HG03457 (cell line): Measurements from ENCODE around the gene SLC29A4.
"Not testable (repeated sequence)": the region's sequence is repeated elsewhere in the genome, so short reads cannot be mapped to it uniquely, and the experiment has no call there.

Source experiments
- ATAC-seq: cut with Tn5 transposase; IDR thresholded peaks from one replicate; pipeline ENCODE4 v1.9.1; 2021; ENCODE audit warnings: moderate number of reproducible peaks; ENCODE audit not compliant: unreplicated experiment

SLC29A4 gene

DNA sequence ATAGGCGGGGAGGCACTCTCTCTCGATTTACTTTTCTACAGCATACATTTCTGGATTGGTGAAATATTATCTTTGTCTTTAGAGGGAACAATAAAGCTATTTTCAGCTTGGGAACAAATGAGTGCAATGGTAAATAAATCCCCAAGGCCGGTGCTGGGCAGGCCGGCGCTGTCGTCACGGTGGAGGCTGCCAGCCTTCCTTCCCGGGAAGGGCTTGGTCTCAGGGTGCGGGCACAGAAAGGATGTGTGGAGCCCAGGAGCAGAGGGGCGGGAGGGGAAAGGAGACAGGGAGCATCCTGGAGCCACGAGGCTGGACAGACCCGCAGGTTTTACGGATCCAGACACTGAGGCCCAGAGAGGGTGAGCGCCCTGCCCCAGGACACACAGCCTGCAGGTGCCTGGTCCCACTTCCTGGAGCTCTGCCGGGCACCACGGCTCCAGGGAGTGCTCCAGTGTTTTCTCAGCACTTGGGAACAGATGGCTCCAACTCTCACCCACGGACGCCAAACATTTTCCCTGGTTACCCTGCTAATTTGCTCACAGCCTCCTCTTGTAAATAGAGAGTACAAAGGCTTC, 8.8 kb upstream of the SLC29A4 start:
- not testable (repeated sequence) for ATAC-seq

DNA sequence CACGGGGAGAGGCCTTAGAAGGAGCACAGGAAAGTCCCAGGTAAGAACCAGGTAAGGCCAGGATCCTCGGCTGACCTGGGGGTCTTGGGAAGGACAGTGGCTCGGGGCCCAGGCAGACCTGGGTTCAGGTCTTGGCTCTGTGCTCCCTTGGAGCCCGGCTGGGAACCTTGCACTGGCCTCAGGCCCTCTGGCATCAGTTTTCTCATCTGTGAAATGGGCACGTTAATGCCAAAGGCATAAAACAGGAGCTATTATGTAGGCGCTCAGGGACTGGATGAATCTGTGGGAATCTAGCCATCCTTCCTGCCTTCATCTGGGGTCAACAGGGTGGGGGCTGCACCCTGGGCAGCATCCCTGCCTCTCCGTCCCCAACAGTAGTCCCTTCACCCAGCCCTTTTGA, 8.3 kb upstream of the SLC29A4 start:
- ATAC-seq = no peak

DNA sequence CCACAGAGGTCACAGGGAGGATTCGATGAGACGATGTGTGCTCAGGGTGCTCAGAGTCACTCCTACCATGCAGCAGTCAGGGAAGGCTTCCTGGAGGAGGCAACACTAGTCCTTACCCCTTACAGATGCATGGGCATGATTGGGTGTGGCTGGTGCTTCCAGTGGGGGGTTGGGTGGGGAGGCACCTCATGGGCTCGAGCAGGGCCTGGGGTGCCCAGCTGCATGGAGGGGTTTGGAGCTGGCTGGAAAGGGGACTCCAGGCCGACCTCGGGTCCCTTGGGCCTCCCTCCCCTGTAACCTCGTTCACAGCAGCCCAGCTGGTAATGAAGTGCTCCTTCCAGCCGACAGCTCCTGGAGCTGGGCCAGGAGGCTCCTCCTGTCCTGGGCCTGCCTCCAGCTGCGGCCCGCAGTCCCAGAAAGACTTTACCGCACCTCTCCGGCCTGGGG, 7.7 kb upstream of the SLC29A4 start:
- ATAC-seq = not testable (repeated sequence)

DNA sequence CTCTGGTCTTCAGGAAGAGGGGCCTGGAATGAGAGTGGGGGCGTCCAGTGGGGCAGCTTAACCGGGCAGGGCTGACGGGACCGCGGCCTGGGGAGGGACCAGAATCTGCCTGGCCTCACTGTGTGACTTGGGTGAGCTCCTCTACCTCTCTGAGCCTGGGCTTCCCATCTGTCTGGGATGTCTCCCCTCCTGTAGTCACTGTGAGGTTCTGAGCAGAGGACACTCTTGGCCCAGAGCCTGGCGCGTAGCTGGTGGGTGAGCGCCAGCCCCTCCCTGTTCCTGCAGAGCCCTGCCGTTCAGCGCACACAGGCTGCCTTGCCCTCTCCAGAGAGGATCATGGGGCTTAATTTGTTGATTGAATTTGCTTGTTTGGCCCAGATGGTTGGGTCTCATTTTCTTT, 7.2 kb upstream of the SLC29A4 start:
- ATAC-seq = not testable (repeated sequence)

DNA sequence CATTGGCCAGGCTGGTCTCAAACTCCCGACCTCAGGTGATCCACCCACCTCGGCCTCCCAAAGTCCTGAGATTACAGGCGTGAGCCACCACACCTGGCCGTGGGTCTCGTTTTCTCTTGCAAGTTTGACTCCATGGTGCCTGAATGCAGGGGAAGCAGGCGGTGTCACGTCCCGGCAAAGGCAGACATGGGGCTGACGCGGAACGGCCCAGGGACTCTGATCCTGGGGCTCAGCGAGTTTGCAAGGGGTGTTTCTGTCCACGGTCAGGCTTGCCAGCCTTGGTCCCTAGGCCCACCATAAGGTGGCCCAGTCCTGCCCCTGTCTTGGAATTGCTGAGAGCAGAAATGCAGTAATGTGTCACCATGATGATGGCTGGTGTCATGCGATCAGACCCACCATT, 6.6 kb upstream of the SLC29A4 start:
- not testable (repeated sequence) for ATAC-seq

DNA sequence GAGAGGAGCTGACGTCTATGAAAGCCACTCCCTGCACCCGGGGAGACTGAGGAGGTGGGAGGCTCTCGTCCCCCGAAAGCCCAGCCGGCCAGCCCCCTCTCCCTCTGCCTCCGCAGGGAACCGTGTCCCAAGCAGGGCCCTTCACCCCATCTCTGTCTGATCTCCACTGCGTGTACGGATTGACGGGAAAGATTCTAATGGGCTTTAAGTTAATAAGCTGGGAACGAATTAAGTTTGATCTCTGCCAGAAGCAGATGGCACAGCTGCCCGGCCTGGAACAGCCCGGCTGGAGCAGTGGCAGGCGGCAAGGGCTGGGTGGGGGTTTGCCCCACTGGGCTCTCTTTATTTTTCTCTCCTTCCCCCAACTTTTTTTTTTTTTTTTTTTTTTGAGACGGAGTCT, 6.1 kb upstream of the SLC29A4 start:
- ATAC-seq = no peak

DNA sequence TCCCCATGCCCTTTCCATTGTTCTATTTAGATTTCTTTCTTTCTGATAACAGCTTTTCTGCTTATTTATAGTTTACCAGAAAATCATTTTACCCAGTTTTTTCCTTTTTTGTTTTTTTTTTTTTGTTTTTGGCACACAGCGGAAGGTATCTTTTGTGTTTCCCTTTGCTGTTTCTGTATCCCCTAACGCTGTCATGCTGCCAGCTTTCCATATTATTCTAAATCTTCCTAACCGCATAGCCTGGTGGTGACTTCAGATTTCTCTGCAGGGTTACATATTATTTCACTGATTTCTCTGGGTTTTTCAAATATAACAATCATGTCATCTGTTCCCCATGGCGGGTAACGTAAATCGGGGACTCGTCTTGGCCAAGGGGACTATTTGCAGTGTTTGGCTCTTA, 4.0 kb upstream of the SLC29A4 start:
- ATAC-seq = no peak

DNA sequence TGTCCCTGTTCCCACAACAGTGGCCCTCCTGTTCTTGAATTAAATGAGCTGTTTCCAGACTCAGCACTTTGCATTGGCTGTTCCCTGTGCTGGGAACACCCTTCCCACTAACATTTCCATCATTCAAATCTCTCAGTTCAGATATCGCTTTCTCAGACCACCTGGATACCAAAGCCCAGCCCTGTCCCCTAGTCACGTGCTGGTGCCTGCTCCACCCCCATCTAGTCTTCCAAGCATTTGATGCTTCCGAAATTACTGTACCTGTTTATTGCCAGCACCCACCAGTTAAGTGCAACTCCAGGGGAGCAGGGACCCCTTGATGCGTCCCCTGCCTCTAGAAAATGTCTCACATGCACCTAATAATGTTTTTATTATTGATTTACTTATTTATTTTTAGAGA, 3.0 kb upstream of the SLC29A4 start:
- no peak for ATAC-seq

DNA sequence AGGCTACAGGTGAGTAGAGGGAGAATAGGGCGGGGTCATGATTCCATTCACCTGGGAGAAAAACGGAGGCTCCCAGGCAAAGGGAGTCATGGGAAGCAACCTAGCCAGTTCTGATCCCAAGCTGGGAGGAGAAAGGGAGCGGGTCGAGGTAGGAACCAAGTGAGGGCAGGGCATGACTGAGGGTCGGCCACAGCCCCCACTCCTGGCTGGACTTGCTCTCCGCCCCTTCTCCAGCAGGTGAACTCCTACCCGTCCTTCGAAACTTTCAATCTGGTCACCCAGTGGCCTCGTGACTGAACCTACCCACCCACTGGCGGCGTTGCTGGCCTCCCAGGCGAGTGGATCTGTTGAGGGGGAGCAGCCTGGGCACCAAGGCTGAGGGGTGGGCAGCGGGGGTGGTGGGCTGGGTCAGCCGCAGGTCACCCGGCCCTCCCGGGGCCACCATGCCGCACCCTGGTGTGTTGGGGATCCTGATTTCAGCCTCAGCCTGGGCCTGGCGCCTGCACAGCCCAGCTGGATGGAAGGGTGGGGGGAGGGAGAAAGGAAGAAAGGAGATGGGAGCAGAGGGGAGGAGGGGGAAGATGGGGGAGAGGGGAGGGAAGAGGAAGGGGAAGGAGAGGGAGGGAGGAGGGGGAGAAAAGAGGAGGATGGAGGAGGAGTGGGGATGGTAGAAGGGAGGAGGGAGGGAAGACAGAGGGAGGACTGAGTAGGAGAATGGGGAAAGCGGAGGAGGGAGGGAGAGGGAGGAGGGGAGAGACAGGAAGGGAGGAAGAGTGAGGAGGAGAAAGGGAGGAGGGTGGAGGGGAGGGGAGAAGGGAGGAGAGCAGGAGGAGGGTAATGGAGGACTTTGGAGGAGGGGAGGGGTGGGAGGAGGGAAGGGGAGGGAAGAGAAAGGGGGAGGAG, 894 bp upstream of the SLC29A4 start:
- not testable (repeated sequence) for ATAC-seq

DNA sequence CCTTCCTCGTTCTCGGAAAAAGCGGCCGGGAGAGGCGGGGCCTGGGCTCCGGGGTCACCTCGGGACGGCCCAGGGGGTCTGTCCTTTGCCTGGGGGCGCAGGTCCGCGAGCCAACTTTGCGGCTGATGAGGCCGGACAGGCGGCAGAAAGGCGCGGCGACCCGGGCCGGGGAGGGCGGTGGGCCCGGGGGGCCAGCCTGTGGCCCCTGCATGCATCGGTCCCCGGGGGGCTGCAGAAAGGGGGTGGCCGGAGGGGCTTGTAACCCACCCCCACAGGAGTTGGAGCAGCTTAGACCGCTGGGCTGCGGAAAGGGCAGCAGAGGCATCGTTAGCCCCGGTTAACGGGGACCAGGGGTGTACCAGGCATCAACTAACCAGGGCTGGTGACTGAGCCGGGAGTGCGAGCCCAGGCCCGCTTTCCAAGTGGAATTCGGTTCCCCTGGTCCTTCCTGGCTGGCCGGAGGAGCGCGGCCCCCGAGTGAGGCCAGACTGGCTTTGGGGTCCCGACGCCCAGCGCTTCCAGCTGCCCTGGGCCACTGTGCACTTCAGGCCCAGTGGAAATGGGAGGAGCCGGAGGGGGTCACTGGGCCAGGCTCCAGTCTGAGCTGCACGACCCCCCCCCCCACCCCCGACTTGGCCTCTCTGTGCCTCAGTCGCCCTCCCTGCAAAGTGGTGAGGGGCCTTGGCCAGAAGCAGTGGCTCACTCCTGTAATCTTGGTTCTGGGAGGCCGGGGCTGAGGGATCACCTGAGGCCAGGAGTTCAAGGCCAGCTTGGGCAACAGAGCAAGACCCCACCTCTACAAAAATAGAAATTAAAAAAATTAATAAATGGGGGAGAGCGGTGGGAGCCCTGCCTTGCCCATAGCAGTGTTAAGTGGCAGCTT, 919 bp downstream of the SLC29A4 start:
- no peak for ATAC-seq

DNA sequence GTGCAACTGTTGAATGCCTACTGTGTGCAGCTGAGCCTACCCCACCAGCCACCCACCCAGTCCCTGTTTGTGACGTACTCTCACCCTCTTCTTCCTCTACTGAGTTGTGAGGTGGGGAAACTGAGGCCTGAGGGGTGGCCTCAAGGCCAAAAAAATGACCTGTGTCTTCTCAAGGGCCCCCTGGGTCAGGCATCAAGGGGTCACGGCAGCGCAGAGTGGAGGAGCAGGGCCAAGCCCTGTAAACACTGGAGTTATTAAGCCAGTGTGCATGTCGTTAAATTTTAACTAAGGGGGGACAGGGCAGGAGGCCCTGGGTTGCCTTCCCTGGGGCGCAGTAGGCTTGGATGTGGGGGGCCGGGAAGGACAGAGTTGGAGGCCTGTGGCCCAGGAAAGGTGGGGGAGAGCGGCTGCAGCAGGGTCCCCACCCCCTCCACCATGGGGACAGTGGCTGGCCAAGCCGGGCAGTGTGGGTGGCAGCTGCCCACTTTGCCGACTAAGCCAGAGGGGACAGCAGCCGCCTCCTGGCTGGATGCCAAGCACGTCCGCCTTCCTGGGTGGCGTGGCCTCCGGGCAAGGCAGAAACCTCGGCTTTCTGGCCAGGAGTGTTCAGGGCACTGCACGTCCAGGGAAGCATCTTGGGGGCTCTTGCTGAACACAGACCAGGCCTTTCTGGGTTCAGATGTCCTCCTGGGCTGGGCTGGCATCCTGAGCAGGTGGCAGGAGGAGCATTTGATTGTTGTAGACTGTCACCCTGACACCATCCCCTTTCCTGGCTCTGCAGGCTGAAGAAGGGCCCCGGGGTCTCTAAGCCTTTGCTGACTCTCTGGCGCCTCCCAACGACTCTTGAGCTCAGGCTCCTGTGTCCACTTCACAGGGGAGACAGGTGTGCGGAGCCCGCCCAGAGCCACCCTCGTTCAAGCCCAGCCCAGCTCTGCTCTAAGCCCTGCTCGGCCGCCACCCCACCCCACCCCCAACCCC, 1.9 kb downstream of the SLC29A4 start:
- no peak for ATAC-seq

DNA sequence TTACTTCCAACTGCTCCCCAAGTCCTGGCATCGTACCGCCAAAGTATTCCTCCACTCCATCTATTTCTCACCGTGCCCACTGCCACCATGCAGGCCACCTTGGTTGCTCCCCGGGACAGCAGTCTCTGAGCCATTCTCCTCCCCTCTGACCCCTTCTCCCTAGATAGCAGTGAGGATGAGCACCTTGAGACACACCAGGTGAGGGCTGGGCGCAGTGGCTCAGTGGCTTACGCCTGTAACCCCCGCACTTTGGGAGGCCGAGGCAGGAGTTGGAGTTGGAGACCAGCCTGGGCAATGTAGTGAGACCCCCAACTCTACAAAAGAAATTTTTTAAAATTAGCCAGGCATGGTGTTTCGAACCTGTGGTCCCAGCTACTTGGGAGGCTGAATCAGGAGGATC, 4.2 kb downstream of the SLC29A4 start:
- ATAC-seq = no peak

DNA sequence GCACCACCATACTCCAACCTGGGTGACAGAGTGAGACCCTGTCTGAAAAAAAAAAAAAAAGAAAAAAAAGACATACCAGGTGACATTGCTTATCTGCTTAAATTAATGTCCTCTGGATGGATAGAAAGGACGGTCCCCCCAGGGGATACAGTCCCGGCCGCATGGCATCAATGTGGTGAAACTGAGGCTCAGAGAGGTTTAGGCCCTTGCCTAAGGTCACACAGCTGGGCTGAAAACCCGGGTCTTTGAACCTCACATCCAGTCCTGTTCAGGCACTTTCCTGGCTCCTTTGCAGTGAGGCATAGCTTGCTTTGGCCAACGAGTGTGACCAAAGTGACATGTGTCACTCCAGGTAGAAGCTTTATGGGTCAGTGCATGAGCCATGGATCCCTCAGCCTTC, 4.6 kb downstream of the SLC29A4 start:
- ATAC-seq = not testable (repeated sequence)

DNA sequence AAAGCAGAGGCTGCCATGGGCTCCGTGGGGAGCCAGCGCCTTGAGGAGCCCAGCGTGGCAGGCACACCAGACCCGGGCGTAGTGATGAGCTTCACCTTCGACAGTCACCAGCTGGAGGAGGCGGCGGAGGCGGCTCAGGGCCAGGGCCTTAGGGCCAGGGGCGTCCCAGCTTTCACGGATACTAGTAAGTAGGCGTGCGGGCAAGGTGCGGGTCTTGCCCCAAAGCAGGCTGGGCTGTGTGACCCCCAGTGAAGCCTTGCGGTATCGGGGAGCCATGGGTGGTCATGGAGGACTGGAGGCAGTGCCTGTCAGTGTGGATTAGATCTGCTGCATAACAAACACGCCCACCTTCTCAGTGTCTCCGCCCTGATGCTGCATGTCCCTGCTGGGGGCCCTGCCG, 5.1 kb downstream of the SLC29A4 start:
- ATAC-seq = no peak

DNA sequence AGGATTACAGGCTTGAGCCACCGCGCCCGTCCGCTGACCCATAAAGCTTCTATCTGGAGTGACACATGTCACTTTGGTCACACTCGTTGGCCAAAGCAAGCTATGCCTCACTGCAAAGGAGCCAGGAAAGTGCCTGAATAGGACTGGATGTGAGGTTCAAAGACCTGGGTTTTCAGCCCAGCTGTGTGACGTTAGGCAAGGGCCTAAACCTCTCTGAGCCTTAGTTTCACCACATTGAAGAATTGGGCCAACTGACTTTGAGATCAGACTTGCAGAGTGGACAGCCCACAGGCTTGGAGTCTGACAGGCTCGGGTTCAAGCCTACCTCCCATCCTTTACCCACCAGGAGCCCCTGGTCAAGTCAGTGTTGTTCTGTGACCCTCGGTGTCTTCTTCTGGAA, 5.8 kb downstream of the SLC29A4 start:
- not testable (repeated sequence) for ATAC-seq

DNA sequence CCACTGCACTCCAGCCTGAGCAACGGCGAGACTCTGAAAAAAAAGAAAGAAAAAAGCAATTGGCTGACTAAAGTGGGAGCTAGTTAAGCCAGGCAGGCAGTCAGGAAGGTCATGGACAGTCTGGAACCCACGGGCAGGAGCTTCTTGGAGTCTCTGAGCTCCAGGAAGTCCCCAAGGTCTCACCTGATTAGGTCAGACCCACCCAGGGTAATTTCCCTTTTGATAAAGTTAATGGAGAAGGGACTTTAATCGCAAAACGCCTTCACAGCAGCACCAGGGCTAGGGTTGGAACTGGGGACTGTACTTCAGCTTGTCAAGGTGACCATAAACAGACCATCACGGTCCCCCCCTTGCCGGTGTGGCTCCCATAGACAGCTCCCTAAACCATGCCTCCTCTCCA, 6.6 kb downstream of the SLC29A4 start:
- no peak for ATAC-seq

DNA sequence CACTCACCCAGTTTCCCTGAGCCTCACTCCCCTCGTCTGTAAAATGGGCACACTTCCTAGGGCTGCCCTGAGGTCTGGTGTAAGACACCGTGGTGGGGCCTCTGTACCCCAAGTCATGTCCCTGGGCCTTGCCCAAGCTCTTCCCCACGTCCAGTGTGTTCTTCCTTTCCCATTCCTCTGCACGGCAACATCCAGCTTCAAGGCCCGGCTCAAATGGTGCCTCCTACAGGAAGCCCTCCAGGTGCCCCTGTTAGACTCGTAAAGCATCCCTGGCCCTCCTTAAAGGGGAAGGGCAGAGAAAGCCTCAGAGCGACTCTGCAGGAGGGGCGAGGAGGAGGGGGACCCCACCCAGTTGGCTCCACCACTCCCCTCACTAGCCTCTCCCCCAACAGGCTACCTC, 8.6 kb downstream of the SLC29A4 start:
- no peak for ATAC-seq

DNA sequence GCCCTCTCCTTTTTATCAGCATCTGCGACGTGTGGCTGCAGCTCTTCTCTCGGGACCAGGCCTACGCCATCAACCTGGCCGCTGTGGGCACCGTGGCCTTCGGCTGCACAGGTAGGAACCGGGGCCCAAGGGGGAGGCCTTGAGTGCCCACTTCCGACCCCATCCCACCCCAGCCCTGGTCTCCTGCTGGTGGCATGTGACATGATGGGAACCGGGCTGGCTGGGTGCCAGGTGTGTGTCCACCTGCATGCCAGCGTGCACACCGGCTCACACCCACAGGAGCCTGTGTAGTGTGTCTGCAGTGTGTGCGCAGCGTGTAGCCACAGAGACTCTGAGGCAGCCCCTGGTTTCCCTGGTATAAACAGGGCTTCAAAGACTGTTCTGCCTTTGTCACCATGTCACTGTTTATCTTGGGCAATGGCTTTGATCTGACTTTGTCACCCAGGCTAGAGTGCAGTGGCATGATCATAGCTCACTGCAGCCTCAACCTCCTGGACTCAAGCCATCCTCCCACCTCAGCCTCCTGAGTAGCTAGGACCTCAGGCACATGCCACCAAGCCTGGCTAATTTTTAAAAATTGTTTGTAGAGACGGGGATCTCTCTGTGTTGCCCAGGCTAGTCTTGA, 9.1 kb downstream of the SLC29A4 start:
- ATAC-seq = not testable (repeated sequence)

DNA sequence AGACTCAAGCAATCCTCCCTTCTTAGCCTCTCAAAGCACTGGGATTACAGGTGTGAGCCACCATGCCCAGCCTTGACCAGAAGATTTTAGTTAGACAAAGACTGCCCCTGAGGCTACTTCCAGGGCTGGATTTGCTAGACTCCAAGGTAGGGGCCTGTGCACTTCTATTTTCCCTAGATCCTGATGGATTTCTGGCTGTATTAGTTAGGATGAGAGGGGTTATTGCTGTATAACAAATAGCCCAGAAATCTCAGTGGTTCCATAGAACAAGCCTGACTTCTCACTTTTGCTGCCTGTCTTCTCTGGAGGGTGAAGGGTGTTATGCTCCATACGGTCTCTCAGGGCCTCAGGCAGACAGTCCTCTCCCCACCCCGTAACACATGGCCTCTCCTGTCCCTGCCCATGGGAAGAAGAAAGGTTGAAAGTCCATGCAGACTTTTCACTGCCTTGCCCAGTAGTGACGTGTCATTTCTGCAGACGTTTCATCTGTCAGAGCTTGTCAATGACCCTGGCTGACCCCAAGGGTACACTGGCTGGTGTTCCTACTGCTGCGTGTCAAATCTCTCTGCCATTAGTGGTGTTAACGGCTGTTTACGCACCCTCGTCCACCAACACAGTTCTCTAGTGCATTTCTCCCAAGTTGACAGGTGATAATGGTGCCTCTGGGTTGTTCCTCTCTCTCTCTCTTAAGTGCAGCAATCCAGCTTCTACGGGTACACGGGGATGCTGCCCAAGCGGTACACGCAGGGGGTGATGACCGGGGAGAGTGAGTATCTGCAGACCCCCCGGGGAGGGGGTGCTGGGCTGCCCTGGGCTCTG, 11.6 kb downstream of the SLC29A4 start:
- ATAC-seq = no peak
